ENCODE results near the gene TF.

Gene TF

GRCh38 chr3:133745981-133746711 lies at the start of gene TF:
TF (plus strand) TSS chr3:133746393; CDS start chr3:133746441, 48 bp downstream.
- no peak for TF ChIP-seq CTCF (IDR thresholded peaks at IDR 0.05; ENCODE audit: low read depth, low read length)
- no peak within 1 kb of the TSS for H3K4me3 ChIP-seq (ENCODE audit: low read depth, low read length)
- DNase-seq (ENCODE audit: low read depth, low spot score), result no peak
- in situ Hi-C loops (cut with HindIII; ENCODE audit: low sequenced_read_pairs), result no loop called here

- no peak for DNase-seq (ENCODE audit: low read depth, low spot score)
- in situ Hi-C loops (cut with HindIII; ENCODE audit: low sequenced_read_pairs), result no loop called here
- no peak for TF ChIP-seq CTCF (IDR thresholded peaks at IDR 0.05; ENCODE audit: low read depth, low read length)
- no peak overlapping the region for H3K4me3 ChIP-seq (ENCODE audit: low read depth, low read length)
Observed at GRCh38 chr3:133697960-133698359, 48.2 kb upstream of the TF start.

GRCh38 chr3:133699467-133699866 lies 46.7 kb upstream of the TF start:
- no peak for DNase-seq (ENCODE audit: low read depth, low spot score)
- no peak overlapping the region for H3K4me3 ChIP-seq (ENCODE audit: low read depth, low read length)
- in situ Hi-C loops (cut with HindIII; ENCODE audit: low sequenced_read_pairs), result no loop called here
- no peak for TF ChIP-seq CTCF (IDR thresholded peaks at IDR 0.05; ENCODE audit: low read depth, low read length)

GRCh38 chr3:133699903-133700302 lies 46.3 kb upstream of the TF start:
- DNase-seq (ENCODE audit: low read depth, low spot score), result no peak
- H3K4me3 ChIP-seq (ENCODE audit: low read depth, low read length), result no peak overlapping the region
- in situ Hi-C loops (cut with HindIII; ENCODE audit: low sequenced_read_pairs), result no loop called here
- TF ChIP-seq CTCF (IDR thresholded peaks at IDR 0.05; ENCODE audit: low read depth, low read length), result no peak

DNA sequence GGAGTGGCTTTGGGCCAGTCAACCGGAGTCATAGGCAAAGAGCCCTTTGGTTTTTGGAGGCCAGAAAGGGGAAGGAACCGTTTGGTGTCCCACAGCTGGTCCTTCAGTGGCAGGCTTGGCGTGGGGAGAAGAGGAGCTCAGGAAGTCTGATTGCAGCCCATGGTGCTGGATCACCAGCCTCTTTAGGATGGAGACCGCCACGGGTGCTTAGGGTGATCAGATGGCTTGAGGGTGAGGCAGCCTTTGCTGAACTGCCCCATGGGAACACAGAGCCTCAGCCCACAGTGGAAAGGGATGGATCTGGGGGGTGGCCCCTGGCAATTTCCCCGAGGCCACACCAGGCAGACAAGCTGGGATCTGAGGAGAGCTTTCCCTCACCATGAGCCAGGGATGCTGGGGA lies 45.8 kb upstream of the TF start:
- TF ChIP-seq CTCF (IDR thresholded peaks at IDR 0.05; ENCODE audit: low read depth, low read length), result no peak
- in situ Hi-C loops (cut with HindIII; ENCODE audit: low sequenced_read_pairs), result no loop called here
- H3K4me3 ChIP-seq (ENCODE audit: low read depth, low read length), result no peak overlapping the region
- DNase-seq (ENCODE audit: low read depth, low spot score), result no peak

DNA sequence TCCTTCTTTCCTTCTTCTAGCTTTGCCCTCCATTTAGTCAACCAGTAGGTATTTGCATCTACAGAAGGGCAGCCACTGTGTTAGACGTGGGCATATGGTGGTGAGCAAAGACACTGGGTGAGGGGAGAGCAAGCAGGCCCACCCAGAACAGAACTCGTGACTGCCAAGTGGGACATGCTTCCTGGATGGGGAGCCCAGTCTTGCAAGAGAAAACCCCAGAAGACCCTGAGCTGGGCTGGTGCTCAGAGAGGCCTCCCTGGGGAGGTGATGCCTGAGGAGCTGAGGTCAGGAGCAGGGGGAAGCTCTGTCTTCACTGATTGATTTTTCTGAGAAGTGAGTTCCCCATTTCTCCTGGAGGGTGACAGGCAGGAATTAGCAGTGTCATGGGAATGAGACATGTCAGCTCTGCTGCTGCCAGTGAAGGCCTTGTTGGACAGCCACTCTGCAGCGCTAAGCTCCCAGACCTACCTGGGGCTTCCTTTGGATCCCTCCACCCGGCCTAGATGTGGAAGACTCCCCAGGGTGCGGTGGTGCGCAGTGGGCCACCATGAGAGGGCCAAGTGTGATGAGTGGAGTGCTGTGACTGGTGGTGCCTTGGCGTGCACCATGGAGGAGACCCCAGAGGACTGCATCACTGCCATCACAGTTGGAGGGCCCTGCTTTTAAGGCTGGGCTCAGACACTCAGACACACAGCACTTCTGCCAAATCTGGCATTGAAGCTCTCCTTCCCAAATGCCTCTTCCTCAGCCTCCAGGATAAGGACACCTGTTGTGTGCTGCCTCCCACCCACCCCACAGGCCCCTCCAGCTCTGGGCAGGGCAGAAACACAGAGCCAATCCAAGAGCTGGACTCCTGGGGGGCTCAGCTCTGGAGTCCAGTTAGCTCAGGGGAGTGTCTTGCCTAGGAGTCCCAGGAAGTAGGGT lies 44.5 kb upstream of the TF start:
- no peak for TF ChIP-seq CTCF (IDR thresholded peaks at IDR 0.05; ENCODE audit: low read depth, low read length)

More for the DNA sequence above, 44.5 kb upstream of the TF start:
- DNase-seq (ENCODE audit: low read depth, low spot score), result no peak
- no peak overlapping the region for H3K4me3 ChIP-seq (ENCODE audit: low read depth, low read length)
- in situ Hi-C loops (cut with HindIII; ENCODE audit: low sequenced_read_pairs), result no loop called here

Measured in astrocyte of the spinal cord (primary cell).